Activated CD8-positive, alpha-beta memory T cell treated with anti-CD3 and anti-CD28 coated beads for 4 hours (primary cell): ENCODE measurements around the gene GALNT16.
"Not testable (repeated sequence)": the region's sequence is repeated elsewhere in the genome, so short reads cannot be mapped to it uniquely, and the experiment has no call there.

Source experiments
- DNase-seq, 2 donors: peaks; one replicate each; pipeline ENCODE4 v3.0.0-alpha.2; 2020; ENCODE audit warnings: low read depth in 2 of 2

Gene GALNT16

DNA sequence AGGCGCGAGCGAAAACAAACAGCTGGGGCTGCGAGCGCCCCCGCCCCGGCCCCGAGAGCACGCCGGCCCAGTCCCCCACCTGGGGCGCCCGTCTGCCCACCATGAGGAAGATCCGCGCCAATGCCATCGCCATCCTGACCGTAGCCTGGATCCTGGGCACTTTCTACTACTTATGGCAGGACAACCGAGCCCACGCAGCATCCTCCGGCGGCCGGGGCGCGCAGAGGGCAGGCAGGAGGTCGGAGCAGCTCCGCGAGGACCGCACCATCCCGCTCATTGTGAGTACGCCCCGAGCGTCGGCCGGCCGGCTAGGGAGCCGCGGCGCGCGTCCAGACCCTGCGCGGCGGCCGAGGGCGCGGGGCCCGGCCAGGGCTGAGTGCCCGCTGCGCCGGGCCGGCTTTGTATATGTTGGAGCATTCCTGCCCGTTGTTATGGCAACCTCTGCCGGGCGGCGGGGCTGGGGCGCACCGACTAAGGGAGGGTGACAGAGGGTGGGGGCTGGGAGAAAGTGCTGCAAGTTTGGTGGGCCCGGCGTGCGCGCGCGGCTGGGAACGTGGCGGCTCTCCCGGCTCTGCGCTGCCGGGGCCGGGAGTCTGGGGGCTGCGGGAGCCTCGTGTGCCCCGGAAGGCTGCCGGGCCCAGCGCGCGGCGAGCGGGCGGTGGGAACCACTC is 367 bp downstream of the GALNT16 start:
- DNase-seq, result no peak

DNA sequence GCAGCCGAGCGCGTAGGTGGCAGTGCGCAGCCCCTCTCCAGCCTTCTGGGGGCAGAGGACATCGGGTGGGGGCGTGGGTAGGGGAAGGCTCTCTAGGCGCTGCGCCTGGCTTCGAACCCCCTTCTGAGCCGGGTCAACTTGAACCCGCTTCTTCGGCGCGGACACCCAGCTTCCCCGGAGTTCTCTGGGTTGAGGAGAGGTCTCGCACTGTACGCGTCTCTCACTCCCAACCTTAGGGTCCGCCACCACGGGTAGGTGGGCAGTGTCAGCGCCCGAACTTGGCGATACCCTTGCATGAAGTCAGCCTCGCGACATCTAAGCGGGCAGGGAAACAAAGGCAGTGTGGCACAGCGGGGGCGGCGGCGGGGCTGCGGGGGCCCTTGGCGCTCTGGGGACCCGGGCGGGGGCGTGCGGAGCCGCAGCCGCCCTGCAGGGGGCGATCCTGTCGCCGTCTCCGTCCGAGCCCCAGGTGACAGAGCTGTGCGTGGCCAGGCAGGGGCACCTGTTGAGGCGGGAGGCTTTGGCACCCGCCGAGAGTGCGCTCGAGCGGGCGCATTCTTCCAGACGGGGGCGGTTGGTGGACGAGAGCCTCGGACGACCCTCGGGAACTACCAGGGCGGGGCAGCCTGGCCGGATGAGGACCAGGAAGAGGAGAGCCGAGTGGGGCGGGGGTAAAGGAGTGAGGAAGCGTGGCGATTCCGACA is 1.1 kb downstream of the GALNT16 start:
- DNase-seq, result no peak

- DNase-seq, result no peak
Measured at GRCh38 chr14:69261761-69262331, 1.9 kb downstream of the GALNT16 start.

- no peak for DNase-seq
Measured at GRCh38 chr14:69262516-69262915, 2.6 kb downstream of the GALNT16 start.

- DNase-seq, result no peak
Measured at GRCh38 chr14:69263364-69263763, 3.4 kb downstream of the GALNT16 start.

DNA sequence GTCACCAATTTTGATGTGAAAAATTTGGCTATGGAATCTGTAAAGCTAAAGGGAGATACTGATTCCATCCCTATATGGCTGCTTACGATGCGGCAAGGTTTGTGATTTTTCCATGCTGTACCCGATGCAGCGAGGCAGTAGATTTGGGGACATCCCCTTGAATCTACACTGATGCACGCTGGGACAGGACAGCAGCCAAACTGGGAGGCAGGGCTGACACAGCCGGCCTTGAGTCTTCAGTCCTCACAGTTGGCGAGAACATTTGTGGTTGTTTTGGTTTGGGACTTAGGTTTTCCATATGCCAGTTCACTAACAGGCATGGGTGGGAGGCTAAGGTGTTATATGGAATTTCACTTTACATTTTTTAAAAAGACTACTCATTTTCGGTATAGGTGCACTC is 3.8 kb downstream of the GALNT16 start:
- no peak for DNase-seq

- DNase-seq, result no peak
Measured at GRCh38 chr14:69266572-69267345, 6.8 kb downstream of the GALNT16 start.

- no peak for DNase-seq
Measured at GRCh38 chr14:69267492-69267891, 7.5 kb downstream of the GALNT16 start.

GRCh38 chr14:69268223-69268622 is 8.3 kb downstream of the GALNT16 start:
- no peak for DNase-seq

GRCh38 chr14:69268763-69269162 is 8.8 kb downstream of the GALNT16 start:
- no peak for DNase-seq

GRCh38 chr14:69269381-69269780 is 9.4 kb downstream of the GALNT16 start:
- DNase-seq, result no peak

DNA sequence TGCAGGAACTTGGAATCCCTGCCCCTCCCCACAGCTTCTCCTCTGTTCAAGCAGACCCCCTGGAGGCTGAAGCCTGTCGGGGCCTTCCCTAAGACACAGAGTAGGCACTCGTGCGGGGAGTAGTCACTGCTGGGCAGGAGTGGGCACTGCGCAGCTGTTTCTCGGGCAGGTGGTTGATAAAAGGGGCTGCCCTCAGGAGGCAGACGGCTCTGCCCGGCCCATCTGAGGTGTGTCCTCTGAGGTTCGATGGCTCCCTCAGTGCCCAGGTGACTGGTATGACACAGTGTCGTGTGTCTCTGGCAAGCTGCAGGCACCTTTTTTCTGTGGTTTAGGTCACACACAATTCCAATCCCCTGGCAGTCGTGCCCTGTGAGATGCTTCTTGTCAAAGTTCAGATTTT is 10.1 kb downstream of the GALNT16 start:
- no peak for DNase-seq

DNA sequence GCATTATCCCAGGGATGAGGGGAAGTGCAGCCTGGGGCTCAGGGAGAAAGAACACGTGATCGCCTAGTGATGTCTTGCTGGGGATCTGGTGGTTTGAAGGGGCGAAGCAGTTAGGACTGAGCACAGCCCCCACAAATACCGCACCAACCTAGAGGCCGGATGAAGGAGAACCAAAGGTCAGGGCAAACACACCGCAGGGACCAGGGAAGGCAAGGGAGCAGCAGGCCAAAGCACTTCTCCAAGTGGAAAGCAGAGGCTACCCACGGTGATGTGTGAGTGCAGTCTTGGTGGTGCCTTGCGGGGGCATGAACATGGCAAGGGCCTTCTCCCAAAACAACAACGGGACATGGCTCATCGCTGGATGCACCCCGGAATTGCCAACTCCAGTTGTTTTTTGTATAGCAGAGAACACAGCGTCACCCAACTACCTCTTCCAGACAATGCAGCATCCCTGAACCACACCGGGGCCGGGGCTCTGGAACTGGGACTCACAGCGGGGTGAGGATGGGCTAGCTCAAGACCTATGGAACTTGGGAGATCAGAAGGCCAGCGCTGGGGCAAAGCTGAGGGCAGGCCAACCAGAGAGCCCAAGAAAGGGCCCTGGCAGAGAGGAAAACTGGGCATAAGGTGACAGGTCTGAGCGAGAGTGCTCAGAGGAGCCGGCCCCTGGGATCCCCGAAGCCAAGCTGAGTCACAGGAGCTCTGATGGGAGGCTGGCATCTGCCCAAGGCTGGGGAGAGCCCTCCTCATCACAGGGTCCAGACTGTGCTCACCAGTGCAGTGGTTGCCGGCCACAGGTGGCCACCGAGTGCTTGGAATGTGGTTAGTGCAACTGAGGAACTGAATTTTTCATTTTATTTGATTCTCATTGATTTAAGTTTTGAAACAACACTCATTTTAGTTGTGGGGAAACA is 11.1 kb downstream of the GALNT16 start:
- DNase-seq, result no peak

DNA sequence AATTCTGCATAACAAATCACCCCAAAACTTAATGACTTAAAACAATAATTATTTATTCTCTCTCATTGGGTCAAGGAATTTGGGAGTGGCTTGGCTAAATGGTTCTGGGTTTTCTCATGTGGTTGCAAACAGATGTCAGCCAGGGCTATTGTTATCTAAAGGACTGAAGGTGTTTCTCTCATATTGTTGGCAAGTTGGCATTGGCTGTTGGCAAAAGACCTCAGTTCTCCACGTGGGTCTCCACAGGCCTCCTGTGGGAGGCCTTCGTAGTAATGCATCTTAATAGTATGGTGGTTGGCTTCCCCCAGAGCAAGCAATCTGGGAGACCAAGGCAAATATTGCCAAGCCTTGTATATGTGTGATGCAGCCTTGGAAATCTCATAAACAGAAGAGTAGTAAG is 14.4 kb downstream of the GALNT16 start:
- no peak for DNase-seq

GRCh38 chr14:69275331-69275730 is 15.4 kb downstream of the GALNT16 start:
- no peak for DNase-seq

GRCh38 chr14:69277356-69277755 is 17.4 kb downstream of the GALNT16 start:
- not testable (repeated sequence) for DNase-seq

- no peak for DNase-seq
Measured at GRCh38 chr14:69280746-69281291, 20.9 kb downstream of the GALNT16 start.

DNA sequence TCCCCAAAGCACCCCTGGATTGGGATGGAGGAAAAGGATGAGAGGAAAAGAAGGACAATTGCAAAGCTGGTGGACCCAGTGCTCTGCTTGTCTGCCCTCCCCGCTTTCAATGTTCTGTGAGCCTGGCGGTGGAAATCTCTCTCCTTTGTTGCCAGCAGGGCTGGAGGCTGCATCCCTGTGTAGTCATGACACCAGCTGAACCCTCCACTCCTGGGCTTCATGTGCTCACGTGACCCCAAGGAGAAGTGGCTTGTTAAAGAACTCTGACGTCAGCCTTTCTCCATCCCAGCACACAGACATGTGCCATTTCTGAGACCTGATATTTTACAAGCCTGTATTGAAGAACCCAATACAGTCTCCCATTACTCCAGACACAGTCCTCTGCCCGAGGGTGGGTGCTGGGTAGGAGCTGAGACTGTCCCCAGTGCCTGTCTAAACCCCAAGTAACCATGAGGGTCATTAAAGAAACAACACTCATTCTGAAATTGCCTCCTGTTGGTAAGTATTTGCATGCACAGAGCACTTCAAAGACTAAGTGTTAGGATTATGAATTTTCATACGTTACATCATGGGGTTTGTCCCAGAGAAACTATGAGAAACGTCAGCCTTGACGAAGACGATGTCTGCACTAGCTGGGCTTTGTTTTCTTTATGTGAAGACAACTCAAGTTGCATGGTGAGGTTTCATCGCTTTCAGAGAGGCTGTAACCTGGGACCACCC is 21.7 kb downstream of the GALNT16 start:
- DNase-seq, result no peak

DNA sequence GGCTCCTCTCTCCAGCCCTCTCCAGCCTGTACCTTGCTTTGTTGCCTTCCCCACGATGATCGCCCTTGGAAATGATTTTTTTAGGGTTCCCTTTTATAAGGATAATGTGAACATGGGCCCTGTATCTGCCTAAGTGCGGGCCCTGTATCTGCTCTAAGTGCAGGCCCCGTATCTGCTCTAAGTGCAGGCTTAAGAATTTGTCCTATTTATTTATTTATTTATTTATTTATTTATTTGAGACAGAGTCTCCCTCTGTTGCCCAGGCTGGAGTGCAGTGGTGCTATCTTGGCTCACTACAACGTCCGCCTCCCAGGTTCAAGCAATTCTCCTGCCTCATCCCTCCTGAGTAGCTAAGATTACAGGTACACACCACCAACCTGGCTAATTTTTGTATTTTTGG is 22.5 kb downstream of the GALNT16 start:
- DNase-seq, result no peak

DNA sequence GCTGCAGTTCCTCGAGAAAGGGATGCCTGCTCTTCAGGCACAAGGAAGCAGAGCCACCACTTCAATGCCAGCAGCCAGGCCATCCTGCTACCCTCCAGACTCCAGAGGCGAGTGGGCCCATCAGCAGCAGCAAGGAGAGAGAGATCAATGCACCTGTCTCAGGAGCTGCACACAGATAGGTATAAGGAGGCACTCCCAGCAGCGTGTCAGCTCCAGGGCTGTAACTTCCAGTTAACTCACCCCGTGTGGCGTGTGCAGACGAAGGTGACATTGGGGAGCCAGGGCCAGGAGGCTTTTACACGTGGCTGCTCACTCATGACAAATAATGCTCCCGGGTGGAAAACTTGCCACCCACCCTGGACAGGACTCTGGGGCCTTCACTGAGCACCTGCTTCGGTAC is 24.2 kb downstream of the GALNT16 start:
- DNase-seq, result no peak
